ENCODE measurements around the gene TSPAN2. TPM values are rescaled to one million over a fixed set of nuclear protein-coding genes. Genes with fewer than 3 reads are reported as not detected.

TSPAN2 gene
- polyA plus RNA-seq (ENCODE audit: insufficient read length in 10 of 10) = 10 to 100 TPM; 11.5 to 23.7 (median 17.9) TPM
- long read RNA-seq, donor 1, transcript TSPAN2-202 (8 exons, 3,177 nt) = major isoform, 9 of 9 reads
- long read RNA-seq, donor 1, partial matches to known transcripts = 0 of 9 reads
- long read RNA-seq, donor 1, other reads (novel, unspliced or antisense) = 0 of 9 reads
- long read RNA-seq, donor 2, partial matches to known transcripts = 0 of 5 reads
- long read RNA-seq, donor 2, other reads (novel, unspliced or antisense) = 0 of 5 reads
- long read RNA-seq, donor 3 = 0 reads
- long read RNA-seq, donor 4, transcript TSPAN2-202 (8 exons, 3,177 nt) = major isoform, 6 of 7 reads
- long read RNA-seq, donor 4, partial matches to known transcripts = 0 of 7 reads
- long read RNA-seq, donor 4, other reads (novel, unspliced or antisense) = 0 of 7 reads
- long read RNA-seq, donor 5, transcript TSPAN2-202 (8 exons, 3,177 nt) = major isoform, 9 of 14 reads
- long read RNA-seq, donor 5, partial matches to known transcripts = 0 of 14 reads
- long read RNA-seq, donor 5, other reads (novel, unspliced or antisense) = 0 of 14 reads
- long read RNA-seq, donor 6, transcript TSPAN2-202 (8 exons, 3,177 nt) = major isoform, 9 of 11 reads
- long read RNA-seq, donor 6, partial matches to known transcripts = 0 of 11 reads
- long read RNA-seq, donor 6, other reads (novel, unspliced or antisense) = 0 of 11 reads
- long read RNA-seq, donor 7, transcript TSPAN2-202 (8 exons, 3,177 nt) = major isoform, 7 of 7 reads
- long read RNA-seq, donor 7, partial matches to known transcripts = 0 of 7 reads
- long read RNA-seq, donor 7, other reads (novel, unspliced or antisense) = 0 of 7 reads
- long read RNA-seq, donor 8, partial matches to known transcripts = 0 of 2 reads
- long read RNA-seq, donor 8, other reads (novel, unspliced or antisense) = 0 of 2 reads
- long read RNA-seq, donor 9 = 0 reads

DNA sequence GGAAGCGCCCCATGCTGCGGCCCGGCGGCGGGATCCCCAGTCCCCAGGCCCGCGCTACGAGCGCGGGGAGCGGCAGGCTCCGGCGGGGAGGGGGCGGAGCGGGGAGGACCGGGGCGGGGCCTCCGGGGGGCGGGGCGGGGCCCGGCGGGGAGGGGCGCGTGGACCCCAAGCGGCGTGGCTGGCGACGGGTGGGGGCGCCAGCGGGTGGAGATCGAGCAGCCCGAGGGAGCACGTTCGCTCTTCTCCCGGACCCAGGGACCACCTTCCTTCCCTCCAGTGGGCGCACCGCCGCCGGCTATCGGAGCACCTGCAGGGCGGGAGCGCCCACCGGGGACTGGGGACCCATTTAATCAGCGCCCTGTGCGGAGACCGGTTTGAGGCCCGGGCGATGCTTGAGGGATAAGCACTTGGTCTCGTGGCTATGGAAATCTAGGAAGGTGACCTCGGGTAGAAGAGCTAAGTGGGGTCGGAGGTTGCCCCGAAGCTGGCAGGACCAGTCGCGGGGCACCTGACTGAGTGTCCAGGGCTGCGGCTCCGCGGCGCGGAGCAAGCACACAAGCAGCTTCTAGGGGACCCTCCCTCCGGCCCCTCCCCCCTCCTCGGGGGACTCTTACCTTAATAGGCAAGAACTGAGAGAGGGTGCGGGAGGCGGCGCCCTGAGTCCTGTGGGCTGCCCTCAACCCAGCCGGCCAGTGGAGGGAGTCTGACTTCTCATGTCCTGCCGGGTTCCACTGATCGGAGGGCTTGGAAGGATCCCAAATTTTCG lies at the start of gene TSPAN2:
TSS of gene TSPAN2 (minus strand) at position 84 of the 766 bp plus-strand sequence. CDS start at position 13, 71 bp downstream.
- DNase-seq = peak in 2 of 3 donors; percentile 33 to 53

DNA sequence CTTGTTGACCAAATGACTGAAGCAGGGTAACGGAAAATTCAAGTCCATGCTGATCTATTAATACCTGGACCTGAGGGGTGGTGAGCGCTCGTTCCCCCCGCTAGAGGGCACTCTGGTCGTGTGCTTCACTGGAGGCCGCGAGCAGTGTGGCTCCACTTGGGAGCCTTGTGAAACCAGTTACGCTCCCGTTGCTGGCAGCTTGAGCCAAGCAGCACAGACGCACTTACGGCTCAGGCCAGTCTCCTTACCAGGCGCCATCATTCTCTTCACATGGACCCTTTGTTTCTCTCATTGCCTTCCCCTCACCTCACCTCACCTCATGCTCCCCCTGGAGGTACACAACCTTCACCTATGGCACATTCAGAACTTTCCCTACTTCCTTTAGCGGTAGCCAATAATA lies 49.7 kb upstream of the TSPAN2 start:
- peak; percentile 88 to 93 (median 90) for DNase-seq

DNA sequence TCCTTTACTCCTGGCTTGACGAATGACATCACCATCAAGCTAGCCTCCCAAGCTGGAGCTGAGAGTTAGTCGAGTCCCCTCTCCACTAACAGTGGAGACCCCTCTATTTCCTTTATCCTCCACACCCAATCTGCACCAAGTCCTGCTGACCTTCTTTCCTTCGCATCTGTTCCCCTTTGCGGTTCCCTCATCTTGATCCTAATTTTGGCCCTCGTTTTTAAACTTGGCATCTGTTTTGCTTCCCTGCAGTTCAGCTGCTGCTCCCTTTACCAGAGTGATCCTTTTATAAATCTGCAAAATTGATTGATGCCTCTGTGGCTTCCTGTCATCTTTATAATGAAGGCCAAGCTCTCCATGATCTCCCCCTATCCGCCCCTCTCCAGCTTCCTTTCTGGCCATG lies 49.0 kb upstream of the TSPAN2 start:
- no peak for DNase-seq

DNA sequence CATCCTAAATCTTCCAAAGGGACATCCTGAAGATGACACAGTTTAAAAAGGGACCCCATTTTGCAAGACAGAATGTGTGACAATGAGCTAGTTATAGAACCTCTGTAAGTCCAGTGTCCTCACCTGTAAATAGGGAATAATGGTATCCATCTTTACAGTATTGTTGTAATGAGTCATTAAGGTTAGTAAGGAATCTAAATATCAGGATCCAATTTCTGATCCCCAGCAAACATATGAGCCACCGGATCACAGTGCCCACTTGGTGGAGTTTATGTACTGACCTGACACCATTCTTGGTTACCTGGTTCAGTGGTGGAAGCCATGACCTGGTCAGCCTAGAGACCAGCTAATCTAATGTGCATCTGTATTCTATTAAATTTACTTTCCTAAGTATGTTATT lies 47.9 kb upstream of the TSPAN2 start:
- DNase-seq = no peak

DNA sequence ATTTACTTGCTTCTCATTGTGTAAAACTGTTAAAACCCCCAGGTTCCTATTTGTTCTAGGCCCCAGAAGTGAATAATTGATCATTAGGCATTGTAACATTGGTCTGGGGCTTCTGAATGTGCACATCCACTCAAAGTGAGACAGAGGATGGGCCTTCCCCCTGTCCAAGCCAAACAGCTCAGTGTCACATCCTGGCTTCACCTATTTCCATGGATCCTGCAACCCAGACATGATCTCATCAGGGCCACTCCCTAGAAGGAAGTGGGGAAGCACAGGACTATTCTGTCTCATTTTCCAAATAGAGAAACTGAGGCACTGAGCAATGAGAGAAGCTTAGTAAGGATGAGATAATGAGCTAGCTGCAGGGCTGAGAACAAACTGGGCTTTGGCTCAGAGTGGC lies 47.4 kb upstream of the TSPAN2 start:
- no peak for DNase-seq

DNA sequence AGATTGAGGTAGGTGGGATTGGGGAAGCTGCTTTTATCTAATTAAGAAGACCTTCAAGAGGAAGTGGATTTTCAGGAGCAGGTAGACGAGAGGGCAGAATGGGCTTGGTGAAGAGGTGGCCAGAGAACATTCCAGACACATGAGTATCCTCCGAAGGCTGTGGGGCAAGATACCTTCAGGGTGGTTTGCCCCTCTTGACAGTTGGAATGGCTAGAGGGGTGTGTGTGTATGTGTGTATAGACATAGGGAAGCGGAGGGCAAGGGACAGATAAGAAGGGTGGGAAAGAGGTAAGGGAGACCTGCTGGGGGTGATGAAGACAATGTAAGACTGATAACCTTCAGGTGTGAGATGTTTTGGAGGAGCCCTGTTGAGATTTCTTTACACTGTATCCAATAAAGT lies 46.8 kb upstream of the TSPAN2 start:
- no peak for DNase-seq

DNA sequence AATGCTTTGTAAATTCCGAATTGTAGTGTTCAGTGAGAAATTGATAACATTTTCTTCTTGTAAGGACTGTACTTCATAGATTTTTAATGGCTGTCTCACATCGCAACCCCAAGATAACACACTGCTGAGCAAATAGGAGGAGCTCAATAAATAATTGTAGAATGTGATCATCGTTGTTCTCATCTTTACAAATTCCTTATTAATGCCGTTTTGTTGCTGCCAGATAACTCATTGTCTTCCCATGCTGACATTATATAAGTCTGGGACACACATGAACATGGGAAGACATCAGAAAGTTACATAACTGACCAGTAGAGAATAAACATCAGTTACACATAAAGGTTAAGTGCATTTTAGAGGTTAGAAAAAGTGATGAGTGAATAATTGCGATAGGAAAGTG lies 46.4 kb upstream of the TSPAN2 start:
- peak in 2 of 3 donors; percentile 23 to 54 for DNase-seq

DNA sequence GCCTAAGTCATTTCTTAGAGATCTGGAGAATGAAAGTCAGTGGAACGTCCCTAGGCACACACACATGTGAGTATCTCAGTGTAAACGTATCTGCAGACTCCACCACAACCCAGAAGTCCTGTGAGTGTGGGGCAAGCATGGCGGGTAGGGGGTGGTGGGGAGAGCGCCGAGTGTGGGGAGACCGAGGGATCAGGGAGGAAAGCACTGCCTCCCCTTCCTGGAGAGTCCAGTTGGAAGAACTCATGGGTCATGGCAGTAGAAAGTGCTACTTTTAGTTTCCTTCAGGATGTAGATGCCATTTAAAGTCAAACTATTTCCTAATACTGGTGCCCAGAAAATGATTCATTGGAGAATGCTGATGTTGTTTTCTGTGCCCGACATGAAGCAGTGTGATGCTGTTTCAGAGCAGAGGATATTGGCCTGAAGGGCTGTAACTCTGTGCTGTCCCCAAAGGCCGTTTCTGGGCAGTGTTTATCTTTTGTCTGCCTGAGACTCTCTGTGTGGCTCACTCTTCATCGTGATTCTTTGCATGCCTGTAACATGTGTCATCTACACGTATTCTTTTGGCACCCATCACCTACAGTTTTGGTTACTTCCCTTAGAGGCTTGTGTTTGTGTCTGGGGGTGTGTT lies 45.7 kb upstream of the TSPAN2 start:
- DNase-seq = peak in 2 of 3 donors; percentile 57 to 85

DNA sequence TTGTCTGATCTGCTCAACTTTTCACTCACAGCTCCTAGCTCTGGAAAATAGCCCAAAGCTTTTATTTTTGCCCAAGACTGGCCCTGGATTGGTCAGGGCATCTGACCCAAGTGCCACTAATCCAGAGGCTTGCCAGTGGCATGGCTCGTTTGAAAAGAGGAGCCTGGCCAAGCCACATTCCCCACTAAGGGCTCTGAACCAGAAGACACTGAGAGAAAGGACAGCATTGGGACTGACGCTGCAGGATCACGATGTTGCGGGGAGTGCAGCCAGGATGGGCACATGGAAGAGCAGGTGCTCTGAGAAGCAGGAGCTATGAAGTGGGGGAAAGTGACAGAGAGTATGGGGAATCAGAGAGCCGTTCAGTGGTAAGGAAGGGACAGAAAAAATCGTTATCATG lies 44.9 kb upstream of the TSPAN2 start:
- DNase-seq = no peak

DNA sequence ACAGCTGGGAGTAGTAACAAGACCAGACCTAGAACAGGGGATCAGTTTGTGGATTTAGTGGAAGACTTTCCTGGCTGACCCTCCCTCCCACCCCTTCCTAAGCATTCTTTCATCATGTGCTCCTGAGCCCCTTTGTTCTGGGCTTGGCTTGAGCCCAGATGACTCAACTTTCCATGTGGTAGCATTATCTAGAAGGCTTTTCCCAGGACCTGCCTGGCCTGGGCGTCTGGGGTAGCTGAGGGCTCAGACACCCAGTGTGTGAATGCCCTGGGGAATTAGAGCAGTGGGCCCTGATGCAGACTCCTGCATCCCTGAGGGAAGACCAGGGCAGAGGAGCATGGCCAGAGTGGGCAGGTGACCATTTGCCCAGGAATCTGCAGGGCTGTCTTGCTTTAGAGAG lies 44.1 kb upstream of the TSPAN2 start:
- DNase-seq = no peak

DNA sequence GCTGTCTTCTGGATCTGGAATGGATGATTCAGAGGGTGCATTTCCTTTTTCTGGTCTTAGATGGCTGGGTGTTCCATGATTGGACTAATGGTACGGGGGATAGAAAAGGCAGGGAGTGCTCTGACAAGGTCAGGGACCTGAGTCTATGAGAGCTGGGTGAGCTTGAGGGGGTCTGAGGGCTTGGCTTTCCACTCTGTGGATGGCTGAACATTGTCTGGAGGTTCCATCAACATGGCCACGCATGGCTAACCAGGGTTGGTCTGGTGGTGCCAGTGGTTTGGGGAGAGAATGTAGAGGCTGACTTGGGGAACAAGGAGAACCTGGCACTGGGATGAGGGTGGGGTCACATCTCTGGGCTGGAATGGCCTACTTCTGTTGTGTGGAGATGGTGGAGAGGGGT lies 41.5 kb upstream of the TSPAN2 start:
- DNase-seq = no peak

DNA sequence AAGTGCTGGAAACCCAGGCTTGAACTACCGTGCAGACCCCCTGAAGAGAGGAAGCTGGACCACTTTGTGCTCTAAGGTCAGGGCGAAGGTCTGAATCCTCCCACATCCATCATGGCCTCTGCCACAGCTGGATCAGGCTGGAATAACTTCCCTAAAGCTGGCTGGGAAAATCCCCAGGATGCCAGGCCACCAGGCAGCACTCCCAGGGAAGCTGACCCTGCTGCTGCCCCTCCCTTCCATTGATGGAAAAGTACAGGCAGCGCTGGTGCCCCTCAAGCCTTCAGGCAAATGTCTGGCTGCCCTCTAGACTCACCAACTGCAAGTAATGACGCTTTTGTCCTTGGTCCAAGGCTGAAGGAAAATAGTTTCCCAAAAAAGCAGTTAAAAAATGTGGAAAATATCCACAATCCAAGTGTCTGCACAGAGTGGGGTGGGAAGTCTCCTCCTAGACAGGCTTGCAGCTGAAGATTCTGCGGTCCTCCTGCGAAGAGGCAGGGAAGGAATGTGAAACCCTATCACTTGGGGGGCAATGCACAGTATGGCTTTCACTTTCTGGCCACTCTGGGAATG lies 39.9 kb upstream of the TSPAN2 start:
- no peak for DNase-seq

DNA sequence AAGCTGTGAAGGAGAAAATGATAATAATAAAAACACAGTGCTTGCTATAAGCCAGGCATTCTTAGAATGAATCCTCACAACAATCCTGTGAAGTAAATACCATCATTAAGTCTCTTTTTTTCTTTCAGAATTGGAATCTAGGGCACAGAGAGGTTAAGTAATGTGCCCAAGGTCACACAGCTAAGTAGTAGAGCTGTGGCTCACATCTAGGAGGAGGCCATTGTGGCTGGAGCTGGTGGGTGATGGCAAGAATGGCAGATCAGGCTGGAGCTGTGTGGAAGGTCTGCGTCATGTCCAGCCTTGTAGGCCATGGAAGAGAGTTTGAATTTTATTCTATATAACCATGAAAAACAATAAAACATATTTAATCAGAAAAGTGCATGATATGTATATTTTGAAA lies 38.2 kb upstream of the TSPAN2 start:
- no peak for DNase-seq

DNA sequence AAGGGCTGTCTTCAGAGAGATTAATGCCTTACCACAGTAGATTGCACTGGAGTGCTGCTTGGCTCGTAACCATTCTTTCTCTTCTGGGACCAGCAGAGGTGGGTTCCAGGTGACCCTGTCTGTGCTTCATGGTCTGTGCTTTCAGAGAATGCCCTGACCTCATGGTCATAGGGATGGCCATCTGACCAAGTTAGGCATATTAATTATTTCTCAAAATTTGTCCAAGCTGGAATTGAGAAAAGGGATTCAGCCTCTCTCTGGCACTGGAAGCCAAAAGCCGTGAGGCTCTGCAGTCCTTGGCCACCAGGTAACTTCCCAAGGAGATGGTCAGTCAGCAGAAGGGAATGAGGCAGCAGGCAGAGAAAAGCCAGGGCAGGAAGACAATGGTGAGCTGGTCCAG lies 37.2 kb upstream of the TSPAN2 start:
- no peak for DNase-seq

DNA sequence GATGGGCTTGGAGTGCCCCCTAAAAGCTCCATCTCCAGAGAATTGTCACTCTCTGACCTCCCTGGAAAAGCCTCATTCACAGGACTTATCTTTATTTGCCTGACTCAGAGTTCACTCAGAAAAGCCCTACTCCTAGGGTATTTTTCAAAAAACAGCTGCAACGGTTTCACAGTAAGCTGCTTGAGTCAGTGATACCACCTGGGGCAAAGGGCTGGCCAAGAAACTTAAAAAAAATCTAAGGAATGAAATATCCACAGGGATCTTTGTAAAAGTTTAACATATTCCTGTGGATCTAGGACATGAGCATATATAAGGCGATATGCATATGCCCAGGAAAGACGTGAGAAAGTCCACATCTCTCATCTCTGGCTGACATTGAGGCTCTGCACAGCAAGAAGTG lies 33.8 kb upstream of the TSPAN2 start:
- DNase-seq = no peak

DNA sequence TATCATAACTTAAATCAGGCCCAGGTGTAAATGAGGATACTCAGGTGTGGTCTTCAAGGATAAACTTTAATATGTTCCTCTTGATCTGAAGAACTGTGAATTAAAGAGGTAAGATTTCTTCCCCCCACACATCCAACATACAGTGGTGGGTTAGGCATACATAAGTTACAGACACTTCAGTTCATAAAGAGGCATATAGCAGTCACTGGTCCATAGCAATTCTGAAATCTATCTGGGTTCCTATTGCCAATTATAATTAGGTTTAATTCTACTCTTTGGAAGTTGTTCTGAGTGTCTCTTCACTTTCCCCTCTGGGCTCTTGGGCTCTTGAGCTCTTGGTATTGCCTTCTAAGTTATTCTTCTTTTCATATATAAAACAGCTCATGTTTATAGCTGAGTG lies 32.5 kb upstream of the TSPAN2 start:
- DNase-seq = no peak

DNA sequence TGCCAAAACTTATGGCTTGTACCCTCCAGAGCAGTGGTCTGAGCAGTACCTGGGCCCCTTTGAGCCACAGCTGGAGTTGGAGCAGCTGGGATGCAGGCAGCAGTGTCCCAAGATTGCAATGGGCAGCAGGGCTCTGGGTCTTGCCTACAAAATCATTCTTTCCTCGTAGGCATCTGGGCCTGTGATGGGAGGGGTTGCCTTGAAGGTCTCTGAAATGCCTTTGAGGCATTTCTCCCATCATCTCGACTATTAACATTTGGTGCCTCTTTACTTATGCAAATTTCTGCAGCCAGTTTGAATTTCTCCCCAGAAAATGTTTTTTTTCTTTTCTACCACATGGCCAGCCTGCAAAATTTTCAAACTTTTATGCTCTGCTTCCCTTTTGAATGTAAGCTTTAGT lies 31.0 kb upstream of the TSPAN2 start:
- DNase-seq = no peak

DNA sequence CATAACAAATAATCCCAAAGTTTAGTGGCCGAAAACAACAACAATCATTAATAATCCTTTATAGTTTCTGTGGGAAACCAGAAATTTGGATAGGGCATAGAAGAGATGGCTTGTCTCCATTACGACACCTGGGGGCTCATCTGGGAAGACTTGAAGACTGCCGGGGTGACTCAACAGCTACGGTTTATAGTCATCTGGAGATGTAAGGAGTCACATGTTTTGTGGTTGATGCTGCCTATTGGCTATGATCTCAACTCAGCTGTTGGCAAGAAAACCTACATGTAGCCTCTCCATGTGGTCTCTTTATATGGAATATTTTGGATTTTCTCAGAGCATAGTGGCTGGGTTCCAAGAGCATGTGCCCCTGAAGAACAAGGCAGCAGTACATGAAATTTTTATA lies 29.3 kb upstream of the TSPAN2 start:
- DNase-seq = no peak

DNA sequence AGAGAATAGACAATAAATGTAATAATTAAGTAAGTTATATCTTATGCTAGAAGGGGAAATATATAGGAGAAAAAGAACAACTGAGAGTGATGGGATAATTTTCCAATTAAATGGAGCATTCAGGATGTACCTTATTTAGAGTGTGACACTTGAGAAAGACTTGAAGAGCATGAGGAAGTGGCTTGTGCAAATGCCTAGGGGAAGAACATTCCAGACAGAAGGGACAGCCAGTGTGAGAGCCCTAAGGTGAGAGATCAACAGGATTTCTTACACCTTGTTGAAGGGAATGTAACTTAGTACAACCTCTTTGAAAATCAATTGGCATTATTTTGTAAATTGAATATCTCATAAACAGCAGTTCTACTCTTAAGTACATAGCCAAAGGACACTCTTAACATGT lies 28.8 kb upstream of the TSPAN2 start:
- no peak for DNase-seq

DNA sequence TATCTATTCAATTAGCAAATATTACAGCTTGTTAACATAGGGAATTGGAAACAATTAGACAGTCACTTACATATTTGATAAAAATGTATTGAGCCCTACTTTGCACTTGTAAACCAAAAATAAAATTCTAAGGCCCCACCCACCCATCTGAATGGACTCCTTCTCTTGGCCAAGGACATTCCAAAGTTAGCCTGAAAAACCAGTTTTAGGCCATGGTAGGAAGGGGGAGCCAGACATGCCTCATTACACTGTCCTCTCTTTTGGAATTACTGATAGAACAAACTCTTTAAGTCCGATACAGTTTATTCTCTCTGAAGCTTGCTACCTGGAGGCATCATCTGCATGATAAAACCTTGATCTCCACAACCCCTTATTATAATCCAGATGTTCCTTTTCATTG lies 28.0 kb upstream of the TSPAN2 start:
- no peak for DNase-seq

DNA sequence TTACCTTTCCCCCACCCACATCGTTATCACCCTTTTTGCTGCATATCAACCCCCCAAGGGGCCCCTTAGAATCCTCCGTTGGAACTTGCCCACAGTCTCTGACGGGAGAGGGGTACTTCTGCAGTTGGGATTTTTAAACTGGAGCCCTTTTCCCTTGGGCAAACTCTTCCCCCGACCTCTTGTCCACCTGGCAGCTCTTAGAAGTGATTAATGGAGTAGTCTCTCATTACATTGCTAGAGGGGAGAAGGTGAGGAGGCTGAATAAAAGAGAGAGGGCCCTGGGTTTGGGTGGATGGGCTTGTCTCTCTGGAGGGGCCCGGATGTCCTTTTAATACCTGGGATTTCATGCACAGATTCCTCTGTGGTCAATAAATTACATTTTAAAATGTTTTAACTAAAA lies 27.2 kb upstream of the TSPAN2 start:
- no peak for DNase-seq

Measured in muscle of back (tissue), 13 donors.